Neural cell (in vitro differentiated cells): ENCODE data around the gene FLT3.

ENCODE experiments used
- EP300 ChIP-seq: fragments of 450-650 bp; conservative IDR thresholded peaks from 2 replicates; pipeline ENCODE4 v1.6.1; 2014; ENCODE audit warnings: antibody characterized with exemption, mild to moderate bottlenecking, moderate library complexity; ENCODE audit not compliant: poor library complexity, severe bottlenecking
- EZH2 ChIP-seq: fragments of 200-600, 300-800 bp; shearing (Covaris generic), sonication (generic); IDR thresholded peaks from 2 replicates; pipeline ENCODE4 v1.6.1; 2014; ENCODE audit warnings: antibody characterized with exemption, low read length, borderline replicate concordance, mild to moderate bottlenecking; ENCODE audit not compliant: insufficient read depth, poor library complexity, severe bottlenecking
- MXI1 ChIP-seq: fragments of 450-650 bp; conservative IDR thresholded peaks from 2 replicates; pipeline ENCODE4 v1.6.1; 2014; ENCODE audit warnings: antibody characterized with exemption, mild to moderate bottlenecking; ENCODE audit not compliant: poor library complexity, severe bottlenecking
- POLR2AphosphoS5 ChIP-seq: IDR thresholded peaks from 2 replicates; pipeline ENCODE4 v1.6.1; 2012
- RAD21 ChIP-seq: fragments of 450-650 bp; conservative IDR thresholded peaks from 2 replicates; pipeline ENCODE4 v1.6.1; 2014; ENCODE audit warnings: antibody characterized with exemption, mild to moderate bottlenecking, moderate library complexity
- SMC3 ChIP-seq: fragments of 450-650 bp; conservative IDR thresholded peaks from 2 replicates; pipeline ENCODE4 v1.6.1; 2014; ENCODE audit warnings: antibody characterized with exemption, mild to moderate bottlenecking, moderate library complexity; ENCODE audit not compliant: poor library complexity
- TAF1 ChIP-seq: IDR thresholded peaks from 2 replicates; pipeline ENCODE4 v1.6.1; 2012; ENCODE audit warnings: low read depth
- TF ChIP-seq, protein P1 (sequence below): fragments of 450-650 bp; IDR thresholded peaks from 2 replicates; pipeline ENCODE4 v1.5.1; 2014; ENCODE audit warnings: antibody characterized with exemption, mild to moderate bottlenecking, moderate library complexity; ENCODE audit not compliant: poor library complexity, severe bottlenecking
- TF ChIP-seq, protein P2 (sequence below): IDR thresholded peaks from 2 replicates; pipeline ENCODE4 v1.6.1; 2012; ENCODE audit warnings: borderline replicate concordance

DNA sequence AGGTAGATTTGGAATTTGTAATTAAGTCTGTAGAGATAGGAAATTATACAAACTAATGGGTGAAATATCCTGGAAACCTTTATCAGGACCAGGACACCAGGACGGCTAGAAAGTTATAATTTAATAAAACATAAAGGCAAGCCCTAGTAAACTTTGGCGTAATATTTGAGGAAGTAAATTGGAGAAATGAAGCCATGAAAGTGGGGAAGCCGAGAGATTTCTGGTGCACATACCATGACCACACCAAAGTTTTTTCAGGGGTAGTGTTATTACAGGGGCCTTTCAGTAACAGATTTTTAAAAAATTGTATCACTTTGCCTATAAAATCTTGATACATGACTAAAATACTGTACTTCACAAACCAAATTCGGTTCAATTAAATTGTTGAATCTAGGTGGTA, 57.2 kb downstream of the FLT3 start:
- no peak for TF ChIP-seq MXI1
- no peak for TF ChIP-seq EP300
- TF ChIP-seq, protein P1, sequence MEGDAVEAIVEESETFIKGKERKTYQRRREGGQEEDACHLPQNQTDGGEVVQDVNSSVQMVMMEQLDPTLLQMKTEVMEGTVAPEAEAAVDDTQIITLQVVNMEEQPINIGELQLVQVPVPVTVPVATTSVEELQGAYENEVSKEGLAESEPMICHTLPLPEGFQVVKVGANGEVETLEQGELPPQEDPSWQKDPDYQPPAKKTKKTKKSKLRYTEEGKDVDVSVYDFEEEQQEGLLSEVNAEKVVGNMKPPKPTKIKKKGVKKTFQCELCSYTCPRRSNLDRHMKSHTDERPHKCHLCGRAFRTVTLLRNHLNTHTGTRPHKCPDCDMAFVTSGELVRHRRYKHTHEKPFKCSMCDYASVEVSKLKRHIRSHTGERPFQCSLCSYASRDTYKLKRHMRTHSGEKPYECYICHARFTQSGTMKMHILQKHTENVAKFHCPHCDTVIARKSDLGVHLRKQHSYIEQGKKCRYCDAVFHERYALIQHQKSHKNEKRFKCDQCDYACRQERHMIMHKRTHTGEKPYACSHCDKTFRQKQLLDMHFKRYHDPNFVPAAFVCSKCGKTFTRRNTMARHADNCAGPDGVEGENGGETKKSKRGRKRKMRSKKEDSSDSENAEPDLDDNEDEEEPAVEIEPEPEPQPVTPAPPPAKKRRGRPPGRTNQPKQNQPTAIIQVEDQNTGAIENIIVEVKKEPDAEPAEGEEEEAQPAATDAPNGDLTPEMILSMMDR, result no peak
- TF ChIP-seq, protein P2, sequence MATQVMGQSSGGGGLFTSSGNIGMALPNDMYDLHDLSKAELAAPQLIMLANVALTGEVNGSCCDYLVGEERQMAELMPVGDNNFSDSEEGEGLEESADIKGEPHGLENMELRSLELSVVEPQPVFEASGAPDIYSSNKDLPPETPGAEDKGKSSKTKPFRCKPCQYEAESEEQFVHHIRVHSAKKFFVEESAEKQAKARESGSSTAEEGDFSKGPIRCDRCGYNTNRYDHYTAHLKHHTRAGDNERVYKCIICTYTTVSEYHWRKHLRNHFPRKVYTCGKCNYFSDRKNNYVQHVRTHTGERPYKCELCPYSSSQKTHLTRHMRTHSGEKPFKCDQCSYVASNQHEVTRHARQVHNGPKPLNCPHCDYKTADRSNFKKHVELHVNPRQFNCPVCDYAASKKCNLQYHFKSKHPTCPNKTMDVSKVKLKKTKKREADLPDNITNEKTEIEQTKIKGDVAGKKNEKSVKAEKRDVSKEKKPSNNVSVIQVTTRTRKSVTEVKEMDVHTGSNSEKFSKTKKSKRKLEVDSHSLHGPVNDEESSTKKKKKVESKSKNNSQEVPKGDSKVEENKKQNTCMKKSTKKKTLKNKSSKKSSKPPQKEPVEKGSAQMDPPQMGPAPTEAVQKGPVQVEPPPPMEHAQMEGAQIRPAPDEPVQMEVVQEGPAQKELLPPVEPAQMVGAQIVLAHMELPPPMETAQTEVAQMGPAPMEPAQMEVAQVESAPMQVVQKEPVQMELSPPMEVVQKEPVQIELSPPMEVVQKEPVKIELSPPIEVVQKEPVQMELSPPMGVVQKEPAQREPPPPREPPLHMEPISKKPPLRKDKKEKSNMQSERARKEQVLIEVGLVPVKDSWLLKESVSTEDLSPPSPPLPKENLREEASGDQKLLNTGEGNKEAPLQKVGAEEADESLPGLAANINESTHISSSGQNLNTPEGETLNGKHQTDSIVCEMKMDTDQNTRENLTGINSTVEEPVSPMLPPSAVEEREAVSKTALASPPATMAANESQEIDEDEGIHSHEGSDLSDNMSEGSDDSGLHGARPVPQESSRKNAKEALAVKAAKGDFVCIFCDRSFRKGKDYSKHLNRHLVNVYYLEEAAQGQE, result no peak
- no peak for TF ChIP-seq EZH2
- no peak for TF ChIP-seq POLR2AphosphoS5
- no peak for TF ChIP-seq RAD21
- TF ChIP-seq SMC3, result no peak
- TF ChIP-seq TAF1, result no peak
